Ascending aorta (tissue), 2 donors: ENCODE data around the gene CLIC4. TPM values are rescaled to one million over a fixed set of nuclear protein-coding genes. Genes with fewer than 3 reads are reported as not detected.

ENCODE experiments used
- DNase-seq, 2 donors: peaks; one replicate each; pipeline ENCODE4 v3.0.0-alpha.2; 2019; ENCODE audit warnings: low spot score in 2 of 2
- H3K27ac ChIP-seq, 2 donors: fragments of 200-600 bp; sonication (generic); one replicate each; pipeline ENCODE4 v1.5.1; 2016 to 2017; ENCODE audit warnings: mild to moderate bottlenecking in 1 of 2
- H3K27me3 ChIP-seq: fragments of 200-600 bp; sonication (generic); one replicate; pipeline ENCODE4 v1.5.1; 2017
- H3K36me3 ChIP-seq, 2 donors: fragments of 200-600 bp; sonication (generic); one replicate each; pipeline ENCODE4 v1.5.1; 2016
- H3K4me1 ChIP-seq, 2 donors: fragments of 200-600 bp; sonication (generic); one replicate each; pipeline ENCODE4 v1.5.1; 2016 to 2017; ENCODE audit warnings: mild to moderate bottlenecking in 1 of 2
- H3K4me3 ChIP-seq, 2 donors: fragments of 200-600 bp; sonication (generic); one replicate each; pipeline ENCODE4 v1.5.1; 2016 to 2017; ENCODE audit warnings: mild to moderate bottlenecking in 1 of 2
- H3K9me3 ChIP-seq, 2 donors: fragments of 200-600 bp; sonication (generic); one replicate each; pipeline ENCODE4 v1.5.1; 2016
- CTCF ChIP-seq, 3 experiments: fragments of 200-600 bp in 2 of 3; fragments of 450-650 bp in 1 of 3; sonication (generic) in 2 of 3; IDR thresholded peaks; one replicate each; pipeline ENCODE4 v1.5.1; 2016 to 2019; ENCODE audit warnings: antibody characterized with exemption in 3 of 3, mild to moderate bottlenecking in 1 of 3, moderate library complexity in 1 of 3
- intact Hi-C: fragments of 100-400 bp; cut with DNase I; formaldehyde crosslinking; loops from one replicate; pipeline ENCODE4 v1.15.1; 2023
- total RNA-seq: library from RNA; depleted of rRNA; stranded (reverse); fragments of >200 nt; gene quantifications from one replicate; pipeline ENCODE4 v1.1.0, GENCODE V29; 2016

Gene CLIC4
- total RNA-seq, 1 donor from 2014 or later: 494 TPM

- peak in 1 of 2 donors; percentile 44 for DNase-seq
- Histone ChIP-seq H3K9me3 (no peaks in the 10 kb centered on the region), H3K36me3 (no peaks in the 10 kb centered on the region), H3K4me3 (no peak overlapping the region), H3K27me3 (no peaks in the 10 kb centered on the region), H3K4me1 (no peaks in the 10 kb centered on the region), H3K27ac (no peak overlapping the region)
- TF ChIP-seq CTCF (IDR thresholded peaks at IDR 0.05): no peak
- intact Hi-C loops: no loop called here
Observed at GRCh38 chr1:24868016-24868875, 123.0 kb downstream of the CLIC4 start.

- TF ChIP-seq CTCF (IDR thresholded peaks at IDR 0.05): no peak
- intact Hi-C loops: no loop called here
- DNase-seq: peak in 1 of 2 donors; percentile 57
- Histone ChIP-seq H3K4me3 (no peak overlapping the region), H3K4me1 (no peaks in the 10 kb centered on the region), H3K36me3 (no peaks in the 10 kb centered on the region), H3K9me3 (no peaks in the 10 kb centered on the region), H3K27me3 (no peaks in the 10 kb centered on the region), H3K27ac (no peak overlapping the region)
Observed at GRCh38 chr1:24870551-24871195, 125.4 kb downstream of the CLIC4 start.

GRCh38 chr1:24871306-24871901 lies 126.2 kb downstream of the CLIC4 start:
- no peaks in the 10 kb centered on the region for H3K36me3 ChIP-seq
- no peaks in the 10 kb centered on the region for H3K27me3 ChIP-seq
- intact Hi-C loops: no loop called here
- no peak overlapping the region for H3K27ac ChIP-seq
- H3K4me3 ChIP-seq: no peak overlapping the region
- no peak for TF ChIP-seq CTCF (IDR thresholded peaks at IDR 0.05)
- DNase-seq: peak in 1 of 2 donors; percentile 39
- no peaks in the 10 kb centered on the region for H3K4me1 ChIP-seq
- H3K9me3 ChIP-seq: no peaks in the 10 kb centered on the region

GRCh38 chr1:24872061-24872850 lies 127.0 kb downstream of the CLIC4 start:
- H3K9me3 ChIP-seq: no peaks in the 10 kb centered on the region
- intact Hi-C loops: no loop called here
- peak in 1 of 2 donors; percentile 63 for DNase-seq
- H3K4me1 ChIP-seq: no peaks in the 10 kb centered on the region
- H3K27me3 ChIP-seq: no peaks in the 10 kb centered on the region
- no peak for TF ChIP-seq CTCF (IDR thresholded peaks at IDR 0.05)
- H3K27ac ChIP-seq: no peak overlapping the region
- no peaks in the 10 kb centered on the region for H3K36me3 ChIP-seq
- no peak overlapping the region for H3K4me3 ChIP-seq

- no peak overlapping the region for H3K4me3 ChIP-seq
- H3K9me3 ChIP-seq: no peaks in the 10 kb centered on the region
- no peak overlapping the region for H3K27ac ChIP-seq
- intact Hi-C loops: no loop called here
- H3K4me1 ChIP-seq: no peaks in the 10 kb centered on the region
- TF ChIP-seq CTCF (IDR thresholded peaks at IDR 0.05): no peak
- DNase-seq: no peak
- H3K36me3 ChIP-seq: no peaks in the 10 kb centered on the region
- H3K27me3 ChIP-seq: no peaks in the 10 kb centered on the region
Observed at GRCh38 chr1:24873148-24873547, 127.9 kb downstream of the CLIC4 start.
